Right cardiac atrium (tissue), 5 donors: ENCODE results near the gene BAK1. TPM values are rescaled to one million over a fixed set of nuclear protein-coding genes. Genes with fewer than 3 reads are reported as not detected.
A peak's percentile ranks its signal among the peaks of the same experiment; 100 is the strongest.

Source experiments
- ATAC-seq, 2 donors: fragments of 200-7000 bp; cut with Tn5 transposase; one replicate each; pipeline versions ENCODE4 v1.8.0 to v1.9.1; 2020; ENCODE audit warnings: moderate library complexity in 2 of 2, mild to moderate bottlenecking in 1 of 2
- DNase-seq, 3 donors: peaks; one replicate each; pipeline ENCODE4 v3.0.0-alpha.2; 2020
- H3K27ac ChIP-seq: one replicate; pipeline ENCODE4 v1.5.1; 2013; ENCODE audit warnings: mild to moderate bottlenecking, low read length, control low read depth, moderate library complexity
- H3K27me3 ChIP-seq: one replicate; pipeline ENCODE4 v1.6.1; 2013; ENCODE audit not compliant: control insufficient read depth, insufficient read depth
- H3K4me1 ChIP-seq: one replicate; pipeline ENCODE4 v1.6.1; 2013; ENCODE audit warnings: low read length; ENCODE audit not compliant: control insufficient read depth, insufficient read depth
- H3K4me3 ChIP-seq: one replicate; pipeline ENCODE4 v1.5.1; 2013; ENCODE audit warnings: low read length, control low read depth
- H3K9me3 ChIP-seq: one replicate; pipeline ENCODE4 v1.6.1; 2013; ENCODE audit warnings: low read length; ENCODE audit not compliant: control insufficient read depth
- WGBS: extraction: QIAGEN DNeasy Blood & Tissue Kit; methylation state at CpG from one replicate; pipeline ENCODE4 v1.1.7; 2013; 5-methylcytosine and 5-hydroxymethylcytosine counted together
- intact Hi-C, 4 donors: fragments of 100-400 bp; cut with DNase I; formaldehyde crosslinking; loops; one replicate each; pipeline versions ENCODE4 v1.11.0 to v1.14.0; 2022 to 2023
- long read RNA-seq, 4 donors: library from polyadenylated mRNA; unstranded; transcript quantifications; one replicate each; pipeline ENCODE4 v2.0.0, GENCODE V29; 2020 to 2021
- polyA plus RNA-seq: library from polyadenylated mRNA; stranded (reverse); fragments of 200-250 nt; gene quantifications from one replicate; pipeline ENCODE4 v1.2.3, GENCODE V29; 2013
- total RNA-seq, 4 donors: library from RNA; stranded (reverse); fragmentation: NEBNext Ultra II Directional; extraction: Animal tissue kit (Norgen Biotek cat#: 25700); gene quantifications; one replicate each; pipeline ENCODE4 v1.2.1, GENCODE V29; 2021
- donor health status: healthy with polysubstance abuse.
- donor health status: DM: no; HTN: yes; CAD: no.
- donor health status: DM: no; HTN: no; CAD: no.
- donor health status: DM: no; HTN: yes; CAD: no; lungs with severe emphysema.
- donor health status: DM: yes; HTN: yes; CAD: no.

Gene BAK1
- total RNA-seq (10 to 100 TPM; 14.6 to 17.8 (median 16.7) TPM), polyA plus RNA-seq (17.1 TPM)
- long read RNA-seq, donor 1, transcript BAK1-202 (6 exons, 2,136 nt) = major isoform, 68 of 81 reads
- long read RNA-seq, donor 1, partial matches to known transcripts = 8 of 81 reads
- long read RNA-seq, donor 1, other reads (novel, unspliced or antisense) = 5 of 81 reads
- long read RNA-seq, donor 2, transcript BAK1-202 (6 exons, 2,136 nt) = major isoform, 32 of 40 reads
- long read RNA-seq, donor 2, partial matches to known transcripts = 6 of 40 reads
- long read RNA-seq, donor 2, other reads (novel, unspliced or antisense) = 2 of 40 reads
- long read RNA-seq, donor 3, transcript BAK1-202 (6 exons, 2,136 nt) = major isoform, 148 of 177 reads
- long read RNA-seq, donor 3, partial matches to known transcripts = 11 of 177 reads
- long read RNA-seq, donor 3, other reads (novel, unspliced or antisense) = 18 of 177 reads
- long read RNA-seq, donor 4, transcript BAK1-202 (6 exons, 2,136 nt) = major isoform, 30 of 32 reads
- long read RNA-seq, donor 4, partial matches to known transcripts = 0 of 32 reads
- long read RNA-seq, donor 4, other reads (novel, unspliced or antisense) = 2 of 32 reads

GRCh38 chr6:33579828-33580714, at the start of gene BAK1:
Gene BAK1 (minus strand): TSS chr6:33580276. CDS start chr6:33577604, 2,672 bp downstream.
- Histone ChIP-seq H3K4me1 (peaks cover 5% of the 10 kb centered on the region), H3K9me3 (no peaks in the 10 kb centered on the region), H3K27ac (peak within 1 kb of the TSS; percentile 55), H3K4me3 (peak within 1 kb of the TSS; percentile 93), H3K27me3 (no peaks in the 10 kb centered on the region)
- 3% methylated on average over 24 of the region's 24 CpGs for whole genome bisulfite sequencing
- ATAC-seq (peak; percentile 94 to 95), DNase-seq (peak; percentile 94 to 97 (median 96))
- intact Hi-C loops = loop anchor here (5.0 to 10.0 kb wide), 7 partner anchors 55 to 575 kb away; partner anchors contain the start of gene SYNGAP1 (in 1 of the 4)

GRCh38 chr6:33628401-33628964, 48.4 kb upstream of the BAK1 start:
- Histone ChIP-seq H3K27me3 (no peaks in the 10 kb centered on the region), H3K4me1 (no peaks in the 10 kb centered on the region), H3K27ac (no peak overlapping the region), H3K4me3 (no peak overlapping the region), H3K9me3 (no peaks in the 10 kb centered on the region)
- intact Hi-C loops = no loop called here
- ATAC-seq = no peak
- no peak for DNase-seq
- WGBS = 88% methylated on average over 7 of the region's 7 CpGs

- DNase-seq (no peak), ATAC-seq (peak; percentile 10 to 39)
- Histone ChIP-seq H3K27ac (no peak overlapping the region), H3K27me3 (no peaks in the 10 kb centered on the region), H3K4me1 (no peaks in the 10 kb centered on the region), H3K9me3 (no peaks in the 10 kb centered on the region), H3K4me3 (no peak overlapping the region)
- 69% methylated on average over 5 of the region's 5 CpGs for WGBS
- intact Hi-C loops = no loop called here
These were observed 47.8 kb upstream of the BAK1 start for GRCh38 chr6:33627876-33628275.

- Histone ChIP-seq H3K9me3 (no peaks in the 10 kb centered on the region), H3K27me3 (no peaks in the 10 kb centered on the region), H3K4me1 (no peaks in the 10 kb centered on the region), H3K4me3 (no peak overlapping the region), H3K27ac (no peak overlapping the region)
- intact Hi-C loops = no loop called here
- 83% methylated on average over 4 of the region's 4 CpGs for WGBS
- DNase-seq (no peak), ATAC-seq (no peak)
These were observed 44.8 kb upstream of the BAK1 start for GRCh38 chr6:33624856-33625255.

- ATAC-seq (no peak), DNase-seq (no peak)
- H3K27ac ChIP-seq = no peak overlapping the region
- no peaks in the 10 kb centered on the region for H3K9me3 ChIP-seq
- H3K4me3 ChIP-seq = no peak overlapping the region
- 91% methylated on average over 6 of the region's 6 CpGs for WGBS
- intact Hi-C loops = no loop called here
- peaks cover 4% of the 10 kb centered on the region for H3K4me1 ChIP-seq
- H3K27me3 ChIP-seq = no peaks in the 10 kb centered on the region
These were observed 43.9 kb upstream of the BAK1 start for GRCh38 chr6:33623895-33624381.

- Histone ChIP-seq H3K9me3 (no peaks in the 10 kb centered on the region), H3K27ac (no peak overlapping the region), H3K27me3 (no peaks in the 10 kb centered on the region), H3K4me1 (peaks cover 4% of the 10 kb centered on the region), H3K4me3 (no peak overlapping the region)
- ATAC-seq (peak; percentile 24 to 27), DNase-seq (peak in 2 of 3 donors; percentile 40 to 73)
- intact Hi-C loops = no loop called here
- 68% methylated on average over 12 of the region's 12 CpGs for WGBS
These were observed 42.7 kb upstream of the BAK1 start for GRCh38 chr6:33622456-33623431.

GRCh38 chr6:33621711-33622388, 41.8 kb upstream of the BAK1 start:
- H3K4me3 ChIP-seq = peak overlapping the region; percentile 94
- WGBS = 11% methylated on average over 39 of the region's 39 CpGs
- H3K27me3 ChIP-seq = no peaks in the 10 kb centered on the region
- intact Hi-C loops = no loop called here
- peak overlapping the region; percentile 82 for H3K27ac ChIP-seq
- ATAC-seq (peak; percentile 30 to 63), DNase-seq (peak; percentile 68 to 75 (median 70))
- peaks cover 4% of the 10 kb centered on the region for H3K4me1 ChIP-seq
- no peaks in the 10 kb centered on the region for H3K9me3 ChIP-seq

GRCh38 chr6:33620856-33621710, 41.0 kb upstream of the BAK1 start, which contains the start of gene ITPR3:
Gene ITPR3 (plus strand): TSS chr6:33621322. CDS start chr6:33621603, 281 bp downstream.
- H3K27me3 ChIP-seq = no peaks in the 10 kb centered on the region
- H3K4me1 ChIP-seq = peaks cover 4% of the 10 kb centered on the region
- H3K4me3 ChIP-seq = peak within 1 kb of the TSS; percentile 94
- H3K9me3 ChIP-seq = no peaks in the 10 kb centered on the region
- intact Hi-C loops = no loop called here
- H3K27ac ChIP-seq = peak within 1 kb of the TSS; percentile 82
- DNase-seq = peak; percentile 65 to 85 (median 85)
- under 1% methylated on average over 99 of the region's 99 CpGs for WGBS
- peak; percentile 59 to 68 for ATAC-seq
